ENCODE measurements around the gene PLXNA3. TPM values are rescaled to one million over a fixed set of nuclear protein-coding genes. Genes with fewer than 3 reads are reported as not detected.
"Not testable (repeated sequence)": the region's sequence is repeated elsewhere in the genome, so short reads cannot be mapped to it uniquely, and the experiment has no call there.

Gene PLXNA3
- total RNA-seq, 1 donor from 2014 or later = 16.7 TPM

- no peak for TF ChIP-seq CTCF (IDR thresholded peaks at IDR 0.05; ENCODE audit: insufficient read depth, low read length, poor library complexity, severe bottlenecking)
- Histone ChIP-seq H3K4me3 (ENCODE audit: low read depth, low read length) (no peak overlapping the region), H3K36me3 (ENCODE audit: control insufficient read depth, insufficient read depth, low read length) (no peaks in the 10 kb centered on the region), H3K27me3 (ENCODE audit: control insufficient read depth, insufficient read depth, low read length) (no peaks in the 10 kb centered on the region)
- no peak for DNase-seq (ENCODE audit: low read depth)
Observed at GRCh38 chrX:154494715-154495114, 36.6 kb downstream of the PLXNA3 start.

DNA sequence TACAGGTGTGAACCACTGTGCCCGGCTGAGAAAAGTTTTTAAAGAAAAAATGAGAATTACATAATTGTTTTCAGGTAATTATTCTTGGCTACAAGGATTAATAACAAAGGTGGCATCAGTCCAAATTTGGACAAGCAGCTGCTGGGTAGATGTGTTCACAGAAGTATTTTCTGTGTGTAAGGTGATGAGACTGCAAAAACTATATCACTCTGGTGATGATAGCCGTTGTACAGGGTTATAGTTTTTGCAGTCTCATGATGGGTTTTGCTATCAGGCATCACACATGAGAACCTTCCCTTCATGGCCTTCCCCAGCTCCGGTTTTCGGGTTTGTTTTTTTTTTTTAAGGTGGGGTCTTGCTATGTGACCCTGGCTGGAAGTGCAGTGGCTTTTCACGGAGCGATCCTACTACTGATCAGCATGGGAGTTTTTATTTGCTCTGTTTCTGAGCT is 37.4 kb downstream of the PLXNA3 start:
- TF ChIP-seq CTCF (IDR thresholded peaks at IDR 0.05; ENCODE audit: insufficient read depth, low read length, poor library complexity, severe bottlenecking) = no peak
- no peaks in the 10 kb centered on the region for H3K36me3 ChIP-seq (ENCODE audit: control insufficient read depth, insufficient read depth, low read length)
- H3K27me3 ChIP-seq (ENCODE audit: control insufficient read depth, insufficient read depth, low read length) = no peaks in the 10 kb centered on the region
- no peak for DNase-seq (ENCODE audit: low read depth)
- no peak overlapping the region for H3K4me3 ChIP-seq (ENCODE audit: low read depth, low read length)

DNA sequence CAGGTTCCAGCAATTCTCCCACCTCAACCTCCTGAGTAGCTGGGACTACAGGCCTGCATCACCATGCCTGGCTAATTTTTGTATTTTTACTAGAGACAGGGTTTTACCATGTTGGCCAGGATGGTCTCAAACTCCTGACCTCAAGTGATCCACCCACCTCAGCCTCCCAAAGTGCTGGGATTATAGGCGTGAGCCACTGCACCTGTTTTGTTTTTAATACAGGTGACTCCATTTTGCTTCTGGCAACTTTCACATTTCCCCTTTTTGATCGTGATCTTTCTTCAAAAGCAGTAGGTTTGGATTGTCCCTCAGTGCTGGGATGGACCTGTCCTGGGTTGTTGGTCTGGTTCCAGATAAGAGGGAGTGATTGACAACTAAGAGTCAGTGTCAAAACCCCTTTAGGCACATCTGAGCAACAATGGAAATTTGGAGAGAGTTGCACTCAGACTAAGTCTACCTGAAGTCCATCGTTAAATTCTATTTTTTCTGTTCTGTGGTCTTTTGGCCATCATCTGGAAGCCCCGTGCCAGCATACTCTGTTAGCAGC is 38.6 kb downstream of the PLXNA3 start:
- DNase-seq (ENCODE audit: low read depth); H3K27me3 ChIP-seq (ENCODE audit: control insufficient read depth, insufficient read depth, low read length); H3K36me3 ChIP-seq (ENCODE audit: control insufficient read depth, insufficient read depth, low read length); H3K4me3 ChIP-seq (ENCODE audit: low read depth, low read length): not testable (repeated sequence)

- not testable (repeated sequence) for H3K27me3 ChIP-seq (ENCODE audit: control insufficient read depth, insufficient read depth, low read length); DNase-seq (ENCODE audit: low read depth); H3K4me3 ChIP-seq (ENCODE audit: low read depth, low read length); H3K36me3 ChIP-seq (ENCODE audit: control insufficient read depth, insufficient read depth, low read length)
Observed at GRCh38 chrX:154501423-154501822, 43.3 kb downstream of the PLXNA3 start.

- no peak for TF ChIP-seq CTCF (IDR thresholded peaks at IDR 0.05; ENCODE audit: insufficient read depth, low read length, poor library complexity, severe bottlenecking)
Observed at GRCh38 chrX:154502098-154502497, 44.0 kb downstream of the PLXNA3 start.

GRCh38 chrX:154502989-154503388 is 44.9 kb downstream of the PLXNA3 start:
- no peak for TF ChIP-seq CTCF (IDR thresholded peaks at IDR 0.05; ENCODE audit: insufficient read depth, low read length, poor library complexity, severe bottlenecking)
- no peak overlapping the region for H3K4me3 ChIP-seq (ENCODE audit: low read depth, low read length)
- H3K36me3 ChIP-seq (ENCODE audit: control insufficient read depth, insufficient read depth, low read length) = no peaks in the 10 kb centered on the region
- H3K27me3 ChIP-seq (ENCODE audit: control insufficient read depth, insufficient read depth, low read length) = no peaks in the 10 kb centered on the region
- no peak for DNase-seq (ENCODE audit: low read depth)

More at GRCh38 chrX:154502098-154502497, 44.0 kb downstream of the PLXNA3 start:
- Histone ChIP-seq H3K27me3 (ENCODE audit: control insufficient read depth, insufficient read depth, low read length) (no peaks in the 10 kb centered on the region), H3K36me3 (ENCODE audit: control insufficient read depth, insufficient read depth, low read length) (no peaks in the 10 kb centered on the region), H3K4me3 (ENCODE audit: low read depth, low read length) (no peak overlapping the region)
- no peak for DNase-seq (ENCODE audit: low read depth)

DNA sequence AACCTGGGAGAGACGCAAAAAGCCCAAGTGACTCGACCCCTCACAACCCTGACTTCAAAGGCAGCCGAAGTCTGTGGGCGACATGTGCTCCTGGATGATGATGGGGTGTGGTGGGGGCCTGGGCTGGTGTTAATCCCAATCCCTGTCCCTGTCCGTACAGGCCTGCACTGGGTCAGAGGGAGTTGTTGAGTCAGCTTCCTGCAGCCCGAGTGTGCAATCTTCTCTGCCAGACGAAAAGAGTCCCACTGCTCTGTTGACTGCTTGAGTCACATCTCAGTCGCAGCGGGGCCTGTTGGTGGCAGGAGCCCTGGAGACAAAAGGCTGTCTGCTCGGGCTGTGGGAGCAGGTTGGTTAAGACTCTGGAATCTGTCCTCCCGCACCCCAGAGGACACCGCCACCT is 47.7 kb downstream of the PLXNA3 start:
- H3K27me3 ChIP-seq (ENCODE audit: control insufficient read depth, insufficient read depth, low read length) = no peaks in the 10 kb centered on the region
- no peak overlapping the region for H3K4me3 ChIP-seq (ENCODE audit: low read depth, low read length)
- no peak for DNase-seq (ENCODE audit: low read depth)
- no peaks in the 10 kb centered on the region for H3K36me3 ChIP-seq (ENCODE audit: control insufficient read depth, insufficient read depth, low read length)
- TF ChIP-seq CTCF (IDR thresholded peaks at IDR 0.05; ENCODE audit: insufficient read depth, low read length, poor library complexity, severe bottlenecking) = no peak
